ENCODE measurements around the gene RMC1.

GRCh38 chr18:23468753-23469459, 34.4 kb upstream of the RMC1 start:
- TF ChIP-seq POLR2AphosphoS5 (IDR thresholded peaks at IDR 0.05; ENCODE audit: low read depth, low read length): no peak
- no peak for TF ChIP-seq REST (IDR thresholded peaks at IDR 0.05; ENCODE audit: insufficient read depth in 1 of 2, low read depth in 2 of 2, low read length in 2 of 2)
- TF ChIP-seq TAF1 (IDR thresholded peaks at IDR 0.05; ENCODE audit: borderline replicate concordance, insufficient read depth, low read length): no peak
